Putamen (tissue), 1 donor: ENCODE data around the gene NTM.
"Not testable (repeated sequence)": the region's sequence is repeated elsewhere in the genome, so short reads cannot be mapped to it uniquely, and the experiment has no call there.

ENCODE experiments used
- DNase-seq: peaks from one replicate; pipeline ENCODE4 v3.0.0-alpha.2; 2016; ENCODE audit warnings: low spot score

NTM gene

DNA sequence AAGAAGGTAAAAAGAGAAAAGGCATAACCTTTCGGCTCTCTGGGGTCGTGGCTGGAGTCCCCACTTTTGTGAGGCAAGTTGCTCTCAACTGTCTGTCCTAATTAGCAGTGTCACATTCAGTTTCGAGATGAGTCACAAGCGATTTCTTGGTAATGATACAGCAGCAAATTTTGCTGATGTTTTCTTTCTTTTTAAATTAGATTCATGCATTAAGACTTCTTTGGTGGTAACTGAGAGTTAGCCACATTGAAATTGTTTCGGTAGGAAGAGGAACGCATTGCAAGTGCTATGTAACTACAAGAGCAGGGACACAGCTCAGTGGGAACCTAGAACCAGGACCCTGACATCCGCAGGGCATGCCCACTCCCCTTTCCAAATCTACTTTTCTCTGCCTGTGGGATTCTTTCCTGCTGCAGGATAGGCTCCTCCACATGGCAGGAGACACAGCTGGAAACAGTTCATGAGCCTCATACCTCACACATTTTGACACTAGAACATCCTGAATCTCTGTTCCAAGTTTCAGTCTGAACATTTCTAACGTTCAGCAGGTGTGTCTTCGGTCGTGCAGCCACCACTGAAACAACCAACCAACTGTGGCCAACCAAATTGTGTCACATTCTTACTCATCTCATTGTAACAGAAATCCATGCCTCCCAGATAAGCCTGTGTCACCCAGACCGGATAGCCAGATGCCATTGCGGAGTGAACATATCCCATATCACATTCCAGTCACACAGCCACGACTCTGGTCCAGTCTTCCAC is 987.6 kb downstream of the NTM start:
- DNase-seq, result no peak

DNA sequence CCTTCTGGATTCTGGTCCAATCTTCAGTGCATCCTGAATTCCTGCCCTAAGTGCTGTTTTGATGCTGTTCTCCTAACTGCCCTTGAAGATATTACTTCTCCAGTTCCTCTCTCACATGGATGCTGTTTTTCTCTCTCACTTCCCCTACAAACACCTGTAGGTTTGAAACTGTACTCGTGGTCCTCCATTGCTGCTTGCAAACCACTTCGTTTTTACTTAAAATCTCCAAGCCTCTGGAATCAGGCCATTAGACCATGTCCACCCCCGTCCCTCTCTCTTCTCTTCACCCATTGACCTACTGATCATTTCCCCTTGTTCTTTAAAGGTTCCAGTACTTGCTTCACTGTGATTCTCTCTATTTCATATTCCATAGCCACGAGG is 988.1 kb downstream of the NTM start:
- no peak for DNase-seq

DNA sequence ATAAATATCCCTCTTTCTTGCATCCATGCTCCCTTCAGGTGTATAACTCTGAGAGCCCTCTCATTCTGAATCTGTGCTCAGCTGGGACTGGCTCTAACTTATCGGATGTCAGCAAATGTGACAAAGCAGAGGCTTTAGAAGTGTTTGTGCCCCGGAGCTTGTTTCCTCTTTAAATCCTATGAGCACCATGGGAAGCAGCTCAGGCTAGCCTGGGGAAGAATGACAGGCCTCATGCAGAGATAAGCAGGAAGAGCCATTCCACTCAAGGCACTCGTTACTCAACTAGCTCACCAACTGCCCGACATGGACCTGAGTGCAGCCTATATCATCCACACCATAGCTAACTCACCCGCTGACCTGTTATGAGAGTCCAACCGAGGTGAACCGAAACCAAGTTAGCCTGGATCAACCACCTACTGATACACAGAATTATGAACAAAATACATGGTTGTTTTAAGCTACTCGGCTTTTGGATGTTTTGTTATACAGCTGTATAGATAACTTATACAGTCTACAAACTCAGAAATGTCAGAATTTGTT is 990.7 kb downstream of the NTM start:
- no peak for DNase-seq

DNA sequence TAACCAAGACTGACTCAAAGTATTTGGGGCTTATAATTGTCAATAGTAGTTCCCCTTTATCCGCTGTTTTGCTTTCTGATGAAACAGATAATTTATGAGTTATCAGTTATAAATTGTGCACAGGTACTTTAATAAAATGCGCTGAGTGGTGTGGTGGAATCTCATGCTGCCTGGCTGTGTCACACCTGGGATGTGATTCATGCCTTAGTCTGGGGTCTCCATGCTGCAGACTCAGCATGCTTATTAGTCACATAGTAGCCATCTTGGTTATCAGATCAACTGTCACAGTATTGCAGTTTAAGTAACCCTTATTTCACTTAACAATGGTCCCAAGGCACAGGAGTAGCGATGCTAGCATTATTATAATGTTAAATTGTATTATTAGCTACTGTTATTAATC is 995.2 kb downstream of the NTM start:
- DNase-seq, result no peak

DNA sequence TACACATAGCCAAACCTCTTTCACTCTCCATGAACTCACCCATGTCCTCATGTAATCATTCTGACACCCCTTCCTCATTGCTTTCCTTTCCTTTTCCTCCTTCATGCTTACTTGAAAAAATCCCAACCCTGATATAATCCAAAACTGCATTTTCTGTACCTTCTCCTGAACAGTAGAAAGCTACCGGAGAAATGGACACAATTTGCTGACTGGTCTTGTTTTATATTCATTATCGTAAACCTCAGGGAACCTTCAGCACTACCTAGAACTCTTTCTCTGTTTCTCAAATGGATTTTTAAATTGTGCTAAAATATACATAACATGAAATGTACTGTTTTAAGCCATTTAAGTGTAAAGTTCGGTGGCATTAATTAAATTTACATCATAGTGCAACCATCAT is 996.9 kb downstream of the NTM start:
- no peak for DNase-seq

DNA sequence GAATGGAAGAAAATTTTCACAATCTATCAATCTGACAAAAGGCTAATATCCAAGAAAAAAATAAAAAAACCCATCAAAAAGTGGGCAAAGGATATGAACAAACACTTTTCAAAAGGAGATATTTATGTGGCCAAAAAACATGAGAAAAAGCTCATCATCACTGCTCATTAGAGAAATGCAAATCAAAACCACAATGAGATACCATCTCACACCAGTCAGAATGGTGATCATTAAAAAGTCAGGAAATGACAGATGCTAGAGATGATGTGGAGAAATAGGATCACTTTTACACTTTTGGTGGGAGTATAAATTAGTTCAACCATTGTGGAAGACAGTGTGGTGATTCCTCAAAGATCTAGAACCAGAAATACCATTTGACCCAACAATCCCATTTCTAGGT is 999.7 kb downstream of the NTM start:
- not testable (repeated sequence) for DNase-seq

DNA sequence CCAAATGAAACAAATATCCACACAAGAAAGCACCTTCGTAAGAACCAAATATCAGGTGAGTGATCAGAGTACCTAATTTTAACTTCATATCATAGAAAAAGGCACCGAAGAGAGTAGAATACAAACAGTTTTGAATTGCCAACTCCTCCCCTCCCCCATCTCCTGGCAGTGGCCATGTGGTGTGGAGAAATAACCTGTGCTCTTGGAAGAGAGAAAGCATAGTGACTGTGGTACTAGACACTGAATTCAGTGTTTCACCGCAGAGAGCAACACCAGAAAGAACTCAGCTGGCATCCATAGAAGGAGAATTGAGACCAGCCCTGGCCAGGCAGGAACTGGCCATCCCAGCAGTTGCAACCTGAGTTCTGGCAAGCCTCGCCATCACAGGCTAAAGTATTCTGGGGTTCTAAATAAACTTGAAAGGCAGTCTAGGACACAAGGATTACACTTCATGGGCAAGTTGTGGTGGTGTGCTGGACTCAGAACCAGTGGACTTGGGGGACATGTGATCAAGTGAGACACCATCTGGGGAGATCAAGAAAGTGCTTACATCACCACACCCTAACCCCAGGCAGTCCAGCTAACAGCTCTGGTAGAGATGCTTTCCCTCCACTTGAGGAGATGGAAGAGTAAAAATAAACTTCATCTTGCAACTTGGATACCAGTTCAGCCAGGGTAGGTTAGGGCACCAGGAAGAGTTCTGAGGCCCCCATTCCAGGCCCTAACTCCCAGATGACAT is 1003.2 kb downstream of the NTM start:
- no peak for DNase-seq

DNA sequence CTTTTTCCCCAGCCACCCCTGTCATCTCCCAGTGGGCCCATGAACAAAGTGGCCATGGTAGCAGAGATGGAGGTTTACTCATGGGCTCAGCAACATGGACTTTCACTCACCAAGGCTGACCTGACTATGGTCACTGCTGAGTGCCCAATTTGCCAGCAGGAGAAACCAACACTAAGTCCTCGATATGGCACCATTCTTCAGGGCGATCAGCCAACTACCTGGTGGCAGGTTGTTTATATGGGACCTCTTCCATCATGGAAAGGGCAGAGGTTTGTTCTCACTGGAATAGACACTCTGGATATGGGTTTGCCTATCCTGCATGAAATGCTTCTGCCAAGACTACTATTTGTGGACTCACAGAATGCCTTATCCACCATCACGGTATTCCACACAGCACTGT is 1009.1 kb downstream of the NTM start:
- DNase-seq, result no peak
